HG03565 (cell line): Measurements from ENCODE around the gene ACSL6.
A peak's percentile ranks its signal among the peaks of the same experiment; 100 is the strongest.

Source experiments
- ATAC-seq: cut with Tn5 transposase; IDR thresholded peaks from one replicate; pipeline ENCODE4 v1.9.1; 2021; ENCODE audit warnings: mild to moderate bottlenecking, moderate library complexity; ENCODE audit not compliant: unreplicated experiment

Gene ACSL6

DNA sequence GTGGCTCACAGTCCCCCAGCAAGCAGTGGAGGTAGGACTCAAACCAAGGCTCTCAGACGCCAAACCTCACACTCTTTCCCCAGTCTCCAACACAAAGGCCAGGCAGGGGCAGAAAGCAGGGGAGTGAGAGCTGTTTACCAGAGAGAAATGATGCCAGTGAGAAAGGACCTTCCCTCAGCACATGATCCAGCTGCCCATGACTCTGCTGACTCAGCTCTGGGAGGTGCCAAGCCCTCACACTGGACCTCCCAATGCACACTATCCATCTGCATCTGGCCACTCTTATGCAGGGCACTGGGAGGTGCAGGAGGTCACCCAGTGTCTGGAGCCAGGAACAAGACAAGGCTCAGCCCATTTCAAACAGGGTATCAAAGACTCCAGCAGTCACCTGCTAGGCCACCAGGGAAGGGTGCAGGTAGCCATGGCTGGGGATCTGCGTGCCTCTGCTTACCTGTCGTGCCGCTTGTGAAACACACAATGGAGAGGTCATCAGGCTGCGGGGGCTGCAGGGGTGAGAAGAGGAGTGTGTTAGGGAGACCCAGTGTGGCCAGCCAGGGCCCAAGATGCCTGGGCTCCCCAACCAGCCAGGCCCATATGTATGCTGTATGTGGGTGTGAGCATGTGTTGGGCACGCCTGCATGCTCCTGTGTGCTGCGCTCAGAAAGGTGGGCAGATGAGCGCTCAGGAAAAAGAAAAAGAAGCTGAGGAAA is 26.3 kb downstream of the ACSL6 start:
- ATAC-seq = no peak

DNA sequence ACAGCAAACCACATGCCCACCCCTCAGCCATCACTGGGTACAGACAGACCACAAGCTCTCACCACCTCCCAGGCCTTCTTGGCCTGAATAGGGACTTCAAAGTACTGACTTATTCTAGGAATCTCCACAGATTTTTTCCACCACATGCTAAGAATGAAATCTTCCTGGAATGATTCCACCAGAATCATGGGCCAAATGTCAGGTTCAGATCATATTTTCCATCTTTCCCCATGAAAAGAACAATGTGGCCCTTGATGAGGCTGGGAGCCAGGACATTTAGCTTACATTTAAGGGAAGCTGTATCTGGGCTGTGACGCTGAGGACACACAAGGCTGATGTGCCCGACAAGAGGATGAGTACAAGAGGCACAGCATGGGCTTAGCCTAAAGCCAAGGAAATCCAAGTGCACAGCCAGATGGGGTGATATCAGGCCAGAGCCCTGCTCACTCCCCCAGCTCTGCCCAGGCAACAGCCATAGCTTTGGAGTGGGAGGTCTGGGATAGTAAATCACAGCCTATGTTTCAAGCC is 28.1 kb downstream of the ACSL6 start:
- ATAC-seq = no peak

DNA sequence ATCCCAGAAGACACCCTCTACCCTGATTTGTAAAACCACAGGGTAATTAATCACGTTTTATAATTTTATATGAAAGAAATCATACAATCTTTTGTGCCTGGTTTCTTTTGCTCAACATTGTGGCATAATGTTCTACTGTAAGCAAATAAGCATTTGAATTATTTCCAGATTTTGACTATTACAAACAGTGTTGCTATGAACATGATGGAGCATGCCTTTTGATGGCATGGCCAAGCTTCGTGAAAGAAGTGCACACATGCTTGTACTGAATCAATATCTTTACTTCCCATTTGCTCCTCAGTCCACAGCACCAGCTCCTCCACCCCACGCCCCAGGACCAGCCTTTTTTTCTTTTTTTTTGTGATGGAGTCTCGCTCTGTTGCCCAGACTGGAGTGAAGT is 29.9 kb downstream of the ACSL6 start:
- no peak for ATAC-seq

DNA sequence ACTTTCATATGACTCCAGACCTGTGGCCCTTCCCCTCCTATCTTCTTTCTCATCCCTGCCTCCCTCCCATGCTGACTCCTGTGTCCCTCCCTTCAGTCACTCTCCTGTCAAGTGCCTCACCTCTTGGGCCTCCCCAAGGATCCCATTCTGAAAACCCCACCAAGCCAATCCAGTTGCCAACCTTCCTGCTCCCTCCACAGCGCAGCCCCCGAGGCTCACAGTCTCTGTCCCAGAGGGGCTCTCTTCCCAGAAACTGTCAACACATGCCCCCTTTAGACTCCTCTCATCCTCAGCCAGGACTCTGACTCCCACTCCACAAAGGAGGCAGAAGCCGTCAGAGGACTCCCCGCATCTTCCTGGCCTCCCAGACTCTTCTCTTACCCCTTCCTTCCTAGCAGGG is 30.8 kb downstream of the ACSL6 start:
- ATAC-seq = no peak

DNA sequence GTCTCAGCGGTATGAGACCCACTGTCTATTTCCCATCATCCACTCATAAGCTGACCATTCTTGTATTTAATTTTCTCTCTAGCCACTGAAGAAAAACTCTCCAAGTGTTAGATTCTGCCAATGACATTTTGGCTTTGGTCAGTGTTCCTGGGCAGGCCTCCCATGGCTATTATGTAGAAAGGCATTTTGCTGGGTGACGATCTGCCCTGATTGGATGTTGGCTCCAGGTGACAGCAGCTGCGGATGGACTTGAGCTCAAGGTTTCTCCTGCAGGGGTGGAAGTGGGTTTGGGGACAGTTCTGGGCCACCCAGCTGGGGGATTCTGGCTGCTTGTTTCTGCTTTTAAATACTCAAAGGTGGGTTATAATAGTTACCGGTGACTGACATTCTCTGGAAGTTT is 31.6 kb downstream of the ACSL6 start:
- ATAC-seq = no peak

DNA sequence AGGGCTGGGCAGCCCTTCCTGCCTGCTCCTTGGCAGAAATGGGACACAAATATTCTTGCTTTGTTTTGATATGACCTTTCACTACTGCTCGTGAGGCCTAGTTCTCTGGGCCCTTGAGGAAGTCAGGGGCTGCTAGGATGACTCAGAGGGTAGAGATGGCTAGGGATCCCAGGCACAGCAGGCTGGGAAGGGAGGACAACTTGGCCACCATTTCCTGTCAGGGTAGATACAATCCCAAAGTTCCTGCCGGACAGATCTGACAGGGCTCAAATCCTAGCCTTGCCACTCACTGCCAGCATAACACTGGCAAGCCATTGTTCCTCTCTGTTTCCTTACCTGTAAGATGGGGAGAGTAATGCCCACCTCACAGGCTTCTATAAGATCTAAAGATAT is 34.2 kb downstream of the ACSL6 start:
- no peak for ATAC-seq

GRCh38 chr5:131976414-131977211 is 34.8 kb downstream of the ACSL6 start:
- peak; percentile 29 for ATAC-seq

DNA sequence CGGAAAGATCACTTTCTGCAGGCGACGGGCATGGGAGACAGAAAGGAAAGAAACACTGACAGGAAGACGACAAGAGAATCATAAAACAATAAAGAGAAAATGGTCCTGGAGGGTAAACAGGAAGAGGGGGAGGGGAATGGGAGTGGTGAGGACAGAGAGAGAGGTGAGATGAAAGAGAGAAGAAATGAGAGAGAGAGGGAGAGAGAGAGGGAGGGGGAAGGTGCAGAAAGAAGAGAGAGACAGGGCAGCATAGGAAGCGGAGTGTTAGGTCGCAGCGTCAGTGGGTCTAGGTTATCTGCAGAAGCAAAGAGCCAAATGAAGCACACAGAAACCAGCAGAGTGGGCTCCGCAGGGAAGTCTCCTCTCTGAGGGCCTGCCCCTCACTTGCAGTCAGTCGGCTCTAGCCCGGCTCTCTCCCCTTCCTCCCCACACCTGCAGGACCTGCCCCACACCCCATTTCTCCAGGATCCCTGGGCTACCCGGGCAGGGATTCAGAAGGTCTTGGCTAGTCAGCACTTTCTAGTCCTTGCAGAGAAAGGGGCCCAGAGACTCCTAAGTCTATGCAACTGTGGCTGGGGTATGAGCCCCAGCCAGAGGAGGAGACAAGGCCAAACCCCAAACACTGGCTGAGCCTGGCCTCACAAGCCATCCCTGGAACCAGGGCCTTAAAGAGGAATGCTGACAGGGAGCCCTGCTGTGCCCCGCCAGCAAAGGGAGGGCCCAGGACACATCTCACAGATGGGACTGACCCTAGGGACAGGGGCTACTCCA is 36.3 kb downstream of the ACSL6 start:
- ATAC-seq = no peak

GRCh38 chr5:131974622-131974955 is 36.9 kb downstream of the ACSL6 start:
- no peak for ATAC-seq

GRCh38 chr5:131974016-131974415 is 37.4 kb downstream of the ACSL6 start:
- ATAC-seq = no peak

- ATAC-seq = no peak
Measured at GRCh38 chr5:131973089-131973712, 38.3 kb downstream of the ACSL6 start.

DNA sequence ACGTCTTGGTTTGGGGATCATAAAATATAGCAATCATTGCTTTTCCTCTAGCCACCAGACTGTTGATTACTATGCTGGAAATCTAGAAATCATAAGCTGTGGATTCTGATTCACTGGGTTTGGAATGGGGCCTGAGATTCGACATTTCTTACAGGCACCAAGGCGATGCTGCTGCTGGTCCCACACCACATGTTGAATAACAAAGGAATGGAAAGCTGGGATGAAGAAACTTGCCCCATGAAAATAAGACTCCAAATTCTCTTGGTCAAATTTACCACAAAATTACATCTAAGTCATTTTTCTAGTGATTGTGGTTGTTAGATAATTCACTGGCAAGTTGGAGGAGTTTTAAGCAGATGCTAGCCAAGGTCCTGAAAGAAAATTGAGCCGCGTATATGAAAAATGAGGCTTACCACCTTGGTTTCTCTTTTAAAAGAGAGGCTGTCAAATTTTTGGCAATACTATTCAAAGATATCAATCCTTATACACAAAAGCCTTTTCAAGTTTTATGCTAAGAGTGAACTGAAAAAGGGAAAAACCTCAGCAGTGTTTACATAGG is 43.0 kb downstream of the ACSL6 start:
- no peak for ATAC-seq

DNA sequence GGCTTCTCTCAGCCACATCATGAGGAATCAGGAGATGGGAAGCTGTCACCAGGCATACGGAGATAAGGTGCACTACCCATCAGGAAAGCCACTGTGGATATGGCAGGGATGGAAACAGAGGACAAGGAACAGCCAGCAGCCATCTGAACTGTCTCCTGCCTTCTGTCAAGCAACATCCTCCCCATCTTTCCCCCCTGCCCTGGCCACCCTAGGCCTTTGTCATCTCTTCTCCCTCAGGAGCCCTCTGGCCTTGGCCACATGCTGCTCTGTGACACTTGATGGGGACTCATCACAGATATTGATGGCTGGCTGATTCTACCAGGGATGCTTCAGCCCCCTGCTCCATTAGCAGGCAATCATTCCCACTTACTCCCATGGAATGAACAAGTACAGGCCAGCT is 44.9 kb downstream of the ACSL6 start:
- ATAC-seq = no peak

- ATAC-seq = no peak
Measured at GRCh38 chr5:131965826-131966415, 45.5 kb downstream of the ACSL6 start.

- ATAC-seq = no peak
Measured at GRCh38 chr5:131959906-131960305, 51.6 kb downstream of the ACSL6 start.

- no peak for ATAC-seq
Measured at GRCh38 chr5:131959136-131959535, 52.3 kb downstream of the ACSL6 start.

GRCh38 chr5:131957721-131958441 is 53.6 kb downstream of the ACSL6 start:
- ATAC-seq = no peak

- ATAC-seq = peak; percentile 61
Measured at GRCh38 chr5:131953969-131954368, 57.5 kb downstream of the ACSL6 start.

GRCh38 chr5:131952301-131952857 is 59.1 kb downstream of the ACSL6 start:
- ATAC-seq = no peak
